Panc1 (cell line): ENCODE data around the gene PRKG1. TPM values are rescaled to one million over a fixed set of nuclear protein-coding genes. Genes with fewer than 3 reads are reported as not detected.
"Not testable (repeated sequence)": the region's sequence is repeated elsewhere in the genome, so short reads cannot be mapped to it uniquely, and the experiment has no call there.

ENCODE experiments used
- ATAC-seq: fragments of 200-7000 bp; cut with Tn5 transposase; 2 replicates; pipeline ENCODE4 v1.9.1; 2020; ENCODE audit warnings: mild to moderate bottlenecking, moderate library complexity
- BruUV-seq: library from RNA; stranded (reverse); fragments of 400-500 nt; replicated peaks from 2 replicates; lab custom pipeline; 2021; lab: Mats Ljungman, UMichigan
- CTCF ChIA-PET: fragments of 300-600 bp; sonication (Branson Sonifier 250); formaldehyde crosslinking; loops from one replicate; lab custom pipeline; 2022; ENCODE audit warnings: antibody characterized with exemption; lab: Charles Lee
- POLR2A ChIA-PET: fragments of 300-600 bp; sonication (Branson Sonifier 250); formaldehyde crosslinking; loops from one replicate; lab custom pipeline; 2022; ENCODE audit warnings: antibody characterized with exemption; lab: Charles Lee
- DNase-seq: peaks from one replicate; pipeline ENCODE4 v3.0.0-alpha.2; 2010; ENCODE audit warnings: low read depth, low spot score
- H3K27ac ChIP-seq: 2 replicates; pipeline ENCODE4 v1.5.1; 2011; ENCODE audit warnings: mild to moderate bottlenecking, low read length, inconsistent platforms
- H3K27me3 ChIP-seq: fragments of 200-500 bp; sonication (Bioruptor generic); 2 replicates; pipeline ENCODE4 v1.6.0; 2014; ENCODE audit warnings: low read length, inconsistent platforms; ENCODE audit not compliant: control insufficient read depth, insufficient read depth
- H3K36me3 ChIP-seq: fragments of 200-500 bp; sonication (Bioruptor generic); 2 replicates; pipeline ENCODE4 v1.5.1; 2014; ENCODE audit warnings: inconsistent platforms, mild to moderate bottlenecking, low read length, moderate library complexity; ENCODE audit not compliant: control insufficient read depth, insufficient read depth
- H3K4me1 ChIP-seq: 2 replicates; pipeline ENCODE4 v1.5.1; 2011; ENCODE audit warnings: inconsistent platforms, mild to moderate bottlenecking, low read length, moderate library complexity; ENCODE audit not compliant: control insufficient read depth, insufficient read depth
- H3K4me3 ChIP-seq, 2 experiments: 2 replicates each; pipeline ENCODE4 v1.5.1; 2011 to 2012; ENCODE audit warnings: low read depth in 2 of 2, low read length in 2 of 2, mild to moderate bottlenecking in 2 of 2, inconsistent platforms in 1 of 2, moderate library complexity in 1 of 2
- H3K9me3 ChIP-seq: fragments of 200-500 bp; sonication (Bioruptor generic); 2 replicates; pipeline ENCODE4 v1.5.1; 2014; ENCODE audit warnings: low read depth, mild to moderate bottlenecking, inconsistent platforms, low read length, moderate library complexity; ENCODE audit not compliant: control insufficient read depth, insufficient read depth
- CTCF ChIP-seq: fragments of 450-650 bp; IDR thresholded peaks from 2 replicates; pipeline ENCODE4 v1.5.1; 2017; ENCODE audit warnings: mild to moderate bottlenecking
- POLR2AphosphoS5 ChIP-seq: IDR thresholded peaks from 2 replicates; pipeline ENCODE4 v1.6.1; 2012; ENCODE audit warnings: mild to moderate bottlenecking, low read depth, low read length, moderate library complexity
- REST ChIP-seq, 2 experiments: IDR thresholded peaks; 2 replicates each; pipeline ENCODE4 v1.6.1; 2011 to 2012; ENCODE audit warnings: low read depth in 2 of 2, control low read depth in 1 of 2, low read length in 1 of 2, mild to moderate bottlenecking in 1 of 2, moderate library complexity in 1 of 2; ENCODE audit not compliant: insufficient read depth in 1 of 2
- SIN3A ChIP-seq: IDR thresholded peaks from 2 replicates; pipeline ENCODE4 v1.6.1; 2012; ENCODE audit warnings: low read depth, mild to moderate bottlenecking, low read length, moderate library complexity, borderline replicate concordance; ENCODE audit not compliant: insufficient read depth
- TCF7L2 ChIP-seq: IDR thresholded peaks from 2 replicates; pipeline ENCODE4 v1.6.1; 2011; ENCODE audit warnings: mild to moderate bottlenecking, low read depth, low read length, inconsistent platforms
- in situ Hi-C: cut with HindIII; loops from 2 replicates; pipeline ENCODE4 v1.10.0; 2016; ENCODE audit warnings: low sequenced_read_pairs, low pct_unique_long_range_greater_than_20kb
- intact Hi-C: fragments of 100-400 bp; cut with micrococcal nuclease; formaldehyde crosslinking; loops from one replicate; pipeline ENCODE4 v1.10.0; 2022; ENCODE audit not compliant: unreplicated experiment
- total RNA-seq: library from RNA; stranded (reverse); gene quantifications from one replicate; pipeline ENCODE4 v1.2.1, GENCODE V29; 2021; ENCODE audit not compliant: unreplicated experiment

The PRKG1 gene
- total RNA-seq, 1 experiment from 2014 or later, result 0.92 TPM

- in situ Hi-C loops, result no loop called here
- no TSS peak for BruUV-seq
- CTCF ChIA-PET, result no interaction called here
- no peak for ATAC-seq
- Histone ChIP-seq H3K27me3 (no peaks in the 10 kb centered on the region), H3K9me3 (no peaks in the 10 kb centered on the region), H3K4me1 (no peaks in the 10 kb centered on the region), H3K4me3 (no peak overlapping the region), H3K36me3 (no peaks in the 10 kb centered on the region), H3K27ac (no peak overlapping the region)
- TF ChIP-seq SIN3A (no peak), CTCF (no peak), TCF7L2 (no peak), REST (IDR thresholded peaks at IDR 0.05; ENCODE audit: insufficient read depth in 1 of 2, low read depth in 2 of 2, low read length in 1 of 2) (no peak), POLR2AphosphoS5 (no peak)
- intact Hi-C loops, result no loop called here
- no peak for DNase-seq
- POLR2A ChIA-PET, result no interaction called here
Observed at GRCh38 chr10:51159841-51160240, 85.6 kb downstream of the PRKG1 start.

GRCh38 chr10:51162002-51162401, 87.7 kb downstream of the PRKG1 start:
- ChIA-PET POLR2A (no interaction called here), CTCF (no interaction called here)
- TF ChIP-seq SIN3A (no peak), REST (IDR thresholded peaks at IDR 0.05; ENCODE audit: insufficient read depth in 1 of 2, low read depth in 2 of 2, low read length in 1 of 2) (no peak), CTCF (no peak), TCF7L2 (no peak), POLR2AphosphoS5 (no peak)
- H3K27me3 ChIP-seq, result no peaks in the 10 kb centered on the region
- no peak overlapping the region for H3K4me3 ChIP-seq
- in situ Hi-C loops (no loop called here), intact Hi-C loops (no loop called here)
- ATAC-seq (no peak), DNase-seq (no peak)
- H3K9me3 ChIP-seq, result no peaks in the 10 kb centered on the region
- H3K36me3 ChIP-seq, result no peaks in the 10 kb centered on the region
- H3K4me1 ChIP-seq, result no peaks in the 10 kb centered on the region
- no TSS peak for BruUV-seq
- H3K27ac ChIP-seq, result no peak overlapping the region

- H3K36me3 ChIP-seq, H3K27me3 ChIP-seq, ATAC-seq, DNase-seq, H3K27ac ChIP-seq, H3K9me3 ChIP-seq, H3K4me3 ChIP-seq, BruUV-seq, H3K4me1 ChIP-seq, CTCF ChIA-PET, POLR2A ChIA-PET, intact Hi-C loops, in situ Hi-C loops: not testable (repeated sequence)
Observed at GRCh38 chr10:51163380-51164049, 89.2 kb downstream of the PRKG1 start.
